Keratinocyte (primary cell): Measurements from ENCODE around the gene CDYL. TPM values are rescaled to one million over a fixed set of nuclear protein-coding genes. Genes with fewer than 3 reads are reported as not detected.

Source experiments
- DNase-seq: peaks from one replicate; pipeline ENCODE4 v3.0.0-alpha.2; 2011; ENCODE audit warnings: low read depth, missing footprints, low spot score
- FAIRE-seq: peaks from 2 replicates; lab custom pipeline; 2011; peaks lifted over from hg19 to GRCh38; lab: Jason Lieb, UNC
- H2AFZ ChIP-seq: 2 replicates; pipeline ENCODE4 v1.6.0; 2012; ENCODE audit warnings: low read length, control low read depth, inconsistent platforms; ENCODE audit not compliant: control insufficient read depth
- H3K27ac ChIP-seq: 2 replicates; pipeline ENCODE4 v1.5.1; 2011; ENCODE audit warnings: low read length; ENCODE audit not compliant: control insufficient read depth, insufficient read depth
- H3K27me3 ChIP-seq: 3 replicates; pipeline ENCODE4 v1.6.0; 2011; ENCODE audit warnings: low read length; ENCODE audit not compliant: control insufficient read depth, insufficient read depth; ENCODE audit errors: extremely low read depth
- H3K36me3 ChIP-seq, 2 experiments: 2 replicates in 1 of 2; 3 replicates in 1 of 2; pipeline ENCODE4 v1.5.1; 2011; ENCODE audit warnings: low read length in 2 of 2, mild to moderate bottlenecking in 1 of 2; ENCODE audit not compliant: control insufficient read depth in 2 of 2, insufficient read depth in 2 of 2; ENCODE audit errors: extremely low read depth in 1 of 2
- H3K4me1 ChIP-seq: 3 replicates; pipeline ENCODE4 v1.5.1; 2011; ENCODE audit warnings: low read length; ENCODE audit not compliant: control insufficient read depth, insufficient read depth; ENCODE audit errors: extremely low read depth
- H3K4me2 ChIP-seq: 3 replicates; pipeline ENCODE4 v1.6.0; 2011; ENCODE audit warnings: low read depth, low read length; ENCODE audit not compliant: control insufficient read depth, insufficient read depth; ENCODE audit errors: extremely low read depth
- H3K4me3 ChIP-seq, 3 experiments: fragments of 200-600 bp in 1 of 3; sonication (generic) in 1 of 3; 2 replicates in 2 of 3; 3 replicates in 1 of 3; pipeline ENCODE4 v1.5.1; 2011 to 2016; ENCODE audit warnings: low read length in 3 of 3, mild to moderate bottlenecking in 3 of 3, control low read depth in 2 of 3, inconsistent platforms in 1 of 3, low read depth in 1 of 3, mixed read lengths in 1 of 3, mixed run types in 1 of 3, moderate library complexity in 1 of 3; ENCODE audit not compliant: control insufficient read depth in 2 of 3, insufficient read depth in 2 of 3; ENCODE audit errors: extremely low read depth in 1 of 3
- H3K79me2 ChIP-seq: 2 replicates; pipeline ENCODE4 v1.6.0; 2012; ENCODE audit warnings: low read length; ENCODE audit not compliant: control insufficient read depth, insufficient read depth
- H3K9ac ChIP-seq: 3 replicates; pipeline ENCODE4 v1.6.0; 2011; ENCODE audit warnings: low read length; ENCODE audit not compliant: control insufficient read depth, insufficient read depth; ENCODE audit errors: extremely low read depth
- H3K9me1 ChIP-seq: 3 replicates; pipeline ENCODE4 v1.6.0; 2011; ENCODE audit warnings: low read length; ENCODE audit not compliant: control insufficient read depth, insufficient read depth; ENCODE audit errors: extremely low read depth
- H3K9me3 ChIP-seq: 2 replicates; pipeline ENCODE4 v1.5.1; 2012; ENCODE audit warnings: low read depth, low read length; ENCODE audit not compliant: control insufficient read depth
- H4K20me1 ChIP-seq: 3 replicates; pipeline ENCODE4 v1.6.0; 2011; ENCODE audit warnings: low read length; ENCODE audit not compliant: control insufficient read depth, insufficient read depth; ENCODE audit errors: extremely low read depth
- CTCF ChIP-seq, 3 experiments: IDR thresholded peaks in 1 of 3; conservative IDR thresholded peaks in 1 of 3; optimal IDR thresholded peaks in 1 of 3; 2 replicates in 2 of 3; 3 replicates in 1 of 3; pipeline versions ENCODE3 to v1.5.1; 2011; ENCODE audit warnings: low read length in 3 of 3, mild to moderate bottlenecking in 3 of 3, moderate library complexity in 2 of 3, control low read depth in 1 of 3, inconsistent platforms in 1 of 3; ENCODE audit not compliant: insufficient read depth in 2 of 3; ENCODE audit errors: extremely low read depth in 1 of 3
- EZH2 ChIP-seq: IDR thresholded peaks from one replicate; pipeline ENCODE4 v1.6.1; 2012; ENCODE audit warnings: inconsistent platforms, mild to moderate bottlenecking, low read length, moderate library complexity
- dilution Hi-C: fragments of 300-500 bp; cut with MboI; formaldehyde crosslinking; loops from one replicate; pipeline ENCODE4 v1.7.0; 2020; ENCODE audit warnings: low sequenced_read_pairs; ENCODE audit not compliant: extremely low pct_ligation_motif_present
- polyA plus RNA-seq, 5 experiments: library from polyadenylated mRNA; depleted of rRNA in 3 of 5; stranded (reverse) in 3 of 5; stranded (forward) in 1 of 5; unstranded in 1 of 5; fragments of >200 nt; gene quantifications; 1 replicate in 1 of 5; 2 replicates in 3 of 5; 3 replicates in 1 of 5; pipeline versions ENCODE4 v1.2.1 to v1.2.3, GENCODE V29; 2011 to 2012; ENCODE audit warnings: missing spikeins in 2 of 5, low read depth in 1 of 5, low replicate concordance in 1 of 5

CDYL gene
- polyA plus RNA-seq, 1 donor (not counting 4 experiments of a cell fraction or from before 2014, with no cell fraction given), result 48.0 TPM

DNA sequence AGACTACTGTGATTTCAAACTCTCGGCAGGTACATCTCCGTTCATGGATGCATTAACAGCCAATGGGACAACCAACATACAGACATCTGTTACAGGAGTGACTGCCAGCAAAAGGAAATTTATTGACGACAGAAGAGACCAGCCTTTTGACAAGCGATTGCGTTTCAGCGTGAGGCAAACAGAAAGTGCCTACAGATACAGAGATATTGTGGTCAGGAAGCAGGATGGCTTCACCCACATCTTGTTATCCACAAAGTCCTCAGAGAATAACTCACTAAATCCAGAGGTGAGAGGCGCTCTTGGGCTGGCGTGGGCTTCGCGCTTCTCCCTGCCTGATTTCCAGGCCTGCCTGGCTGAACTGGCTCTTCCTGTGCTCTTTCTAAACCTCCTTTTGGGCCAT, 159.3 kb downstream of the CDYL start:
- no peak overlapping the region for H2AFZ ChIP-seq
- no peak for TF ChIP-seq EZH2
- TF ChIP-seq CTCF (optimal IDR thresholded peaks at IDR 0.05 in 1 of 3, IDR thresholded peaks at IDR 0.05 in 1 of 3, conservative IDR thresholded peaks at IDR 0.05 in 1 of 3; ENCODE audit: extremely low read depth in 1 of 3, insufficient read depth in 2 of 3, low read length in 3 of 3), result no peak
- DNase-seq (no peak), FAIRE-seq (no peak)
- no peaks in the 10 kb centered on the region for H3K27me3 ChIP-seq
- peaks cover 40% of the 10 kb centered on the region for H3K79me2 ChIP-seq
- H3K36me3 ChIP-seq, result peaks cover 3 to 8% of the 10 kb centered on the region in 2 experiments
- peaks cover 25% of the 10 kb centered on the region for H3K4me1 ChIP-seq
- H3K27ac ChIP-seq, result no peak overlapping the region
- no peak overlapping the region for H3K4me3 ChIP-seq
- no peak overlapping the region for H3K4me2 ChIP-seq
- dilution Hi-C loops, result no loop called here
- H3K9ac ChIP-seq, result no peak overlapping the region
- H4K20me1 ChIP-seq, result peaks cover 3% of the 10 kb centered on the region
- H3K9me1 ChIP-seq, result no peaks in the 10 kb centered on the region
- H3K9me3 ChIP-seq, result no peaks in the 10 kb centered on the region

DNA sequence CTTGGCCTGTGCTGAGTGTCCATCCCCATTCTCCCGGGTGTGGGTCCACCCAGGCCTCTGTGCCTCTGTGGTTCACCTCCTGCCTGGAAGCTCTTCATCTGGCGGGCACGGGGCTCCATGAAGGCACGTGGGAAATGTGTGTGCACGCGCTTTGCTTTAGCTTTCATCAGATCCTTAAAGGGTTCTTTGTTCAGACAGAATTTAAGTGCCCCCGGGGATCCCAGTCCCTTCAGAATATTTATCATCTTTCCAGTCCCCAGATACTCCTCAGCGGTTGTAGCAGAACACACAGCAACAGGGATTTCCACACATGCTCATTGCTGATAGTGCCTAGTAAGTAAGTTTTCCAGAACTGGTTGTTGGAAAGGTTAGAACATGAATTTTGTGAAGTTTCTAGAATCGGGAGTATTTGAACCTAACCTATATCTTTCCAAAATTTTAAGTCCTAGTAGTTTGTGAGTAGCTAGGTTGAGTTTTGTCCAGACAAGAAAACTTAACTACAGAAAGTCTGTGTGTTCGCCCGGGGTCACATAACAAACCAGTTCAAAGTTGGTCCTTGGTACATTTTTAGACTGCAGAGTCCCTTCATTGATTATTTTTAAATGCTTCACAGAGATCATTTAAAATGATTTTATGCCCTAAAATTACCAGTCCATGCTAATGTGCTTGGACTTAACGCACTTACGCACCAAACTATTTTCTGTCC, 159.9 kb downstream of the CDYL start:
- DNase-seq (no peak), FAIRE-seq (no peak)
- Histone ChIP-seq H2AFZ (no peak overlapping the region), H3K9ac (no peak overlapping the region), H3K79me2 (peaks cover 34% of the 10 kb centered on the region), H3K36me3 (peaks cover 5 to 8% of the 10 kb centered on the region in 2 experiments), H3K4me3 (no peak overlapping the region), H3K9me1 (peaks cover 4% of the 10 kb centered on the region), H3K27me3 (no peaks in the 10 kb centered on the region), H3K4me1 (peaks cover 28% of the 10 kb centered on the region), H3K9me3 (no peaks in the 10 kb centered on the region), H3K4me2 (no peak overlapping the region), H4K20me1 (peaks cover 2% of the 10 kb centered on the region), H3K27ac (no peak overlapping the region)
- no peak for TF ChIP-seq CTCF (optimal IDR thresholded peaks at IDR 0.05 in 1 of 3, IDR thresholded peaks at IDR 0.05 in 1 of 3, conservative IDR thresholded peaks at IDR 0.05 in 1 of 3; ENCODE audit: extremely low read depth in 1 of 3, insufficient read depth in 2 of 3, low read length in 3 of 3)
- no peak for TF ChIP-seq EZH2
- dilution Hi-C loops, result no loop called here
